ENCODE results near the gene NDC80. TPM values are rescaled to one million over a fixed set of nuclear protein-coding genes. Genes with fewer than 3 reads are reported as not detected.
"Not testable (repeated sequence)": the region's sequence is repeated elsewhere in the genome, so short reads cannot be mapped to it uniquely, and the experiment has no call there.

The NDC80 gene
- total RNA-seq, 2 donors from 2014 or later: 82.0 to 113 TPM

DNA sequence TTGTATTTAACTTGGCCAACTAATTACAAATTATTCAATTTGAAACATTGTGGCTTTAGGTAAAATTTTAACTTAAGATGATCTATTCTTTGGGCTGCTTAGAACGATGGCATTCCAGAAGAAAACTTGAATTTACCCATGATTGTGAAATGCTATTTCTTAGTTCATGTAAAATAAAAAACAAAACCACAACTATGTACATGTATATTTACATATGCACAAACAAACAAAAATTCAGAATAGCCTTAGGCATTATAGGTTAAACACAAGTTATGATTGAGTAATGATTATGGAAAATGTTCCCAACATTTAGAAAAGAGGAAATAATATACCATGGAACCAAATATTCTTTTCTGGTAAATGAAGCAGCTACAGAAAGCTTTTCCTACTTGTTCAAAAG lies 80.6 kb downstream of the NDC80 start:
- Mint-ChIP-seq H3K9me3 (no peaks in the 10 kb centered on the region), H3K4me1 (ENCODE audit: low read depth) (peaks cover 21% of the 10 kb centered on the region), H3K27ac (no peak overlapping the region), H3K27me3 (ENCODE audit: low read depth) (no peaks in the 10 kb centered on the region), H3K4me3 (no peak overlapping the region), H3K36me3 (ENCODE audit: insufficient read depth in 2 of 2) (peaks cover 2 to 3% of the 10 kb centered on the region in 2 donors)
- ATAC-seq (replicated peaks in 1 of 2) (no peak), DNase-seq (no peak)

DNA sequence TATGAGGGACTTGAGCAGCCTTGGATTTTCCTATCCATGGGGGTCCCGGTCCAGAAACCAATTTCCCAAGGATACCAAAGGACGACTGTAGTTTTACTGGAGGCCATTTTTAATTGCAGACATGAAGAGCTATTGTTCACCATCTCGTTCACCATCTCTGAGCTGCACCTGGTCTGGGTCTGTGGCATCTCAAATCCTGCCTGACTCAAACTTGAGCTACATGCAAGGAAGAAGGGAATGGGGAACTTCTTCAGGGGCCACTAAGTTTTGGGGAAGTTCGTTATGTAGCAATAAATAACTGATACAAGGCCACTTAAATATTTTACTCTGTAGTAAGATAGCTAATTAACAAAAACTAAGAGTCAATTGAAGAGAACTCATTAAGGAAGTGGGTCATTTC lies 82.1 kb downstream of the NDC80 start:
- Mint-ChIP-seq H3K4me1 (ENCODE audit: low read depth) (peaks cover 30% of the 10 kb centered on the region), H3K36me3 (ENCODE audit: insufficient read depth in 2 of 2) (peaks cover 8 to 12% of the 10 kb centered on the region in 2 donors), H3K27me3 (ENCODE audit: low read depth) (no peaks in the 10 kb centered on the region), H3K9me3 (no peaks in the 10 kb centered on the region), H3K4me3 (no peak overlapping the region), H3K27ac (no peak overlapping the region)
- ATAC-seq (replicated peaks in 1 of 2): no peak
- DNase-seq: no peak

DNA sequence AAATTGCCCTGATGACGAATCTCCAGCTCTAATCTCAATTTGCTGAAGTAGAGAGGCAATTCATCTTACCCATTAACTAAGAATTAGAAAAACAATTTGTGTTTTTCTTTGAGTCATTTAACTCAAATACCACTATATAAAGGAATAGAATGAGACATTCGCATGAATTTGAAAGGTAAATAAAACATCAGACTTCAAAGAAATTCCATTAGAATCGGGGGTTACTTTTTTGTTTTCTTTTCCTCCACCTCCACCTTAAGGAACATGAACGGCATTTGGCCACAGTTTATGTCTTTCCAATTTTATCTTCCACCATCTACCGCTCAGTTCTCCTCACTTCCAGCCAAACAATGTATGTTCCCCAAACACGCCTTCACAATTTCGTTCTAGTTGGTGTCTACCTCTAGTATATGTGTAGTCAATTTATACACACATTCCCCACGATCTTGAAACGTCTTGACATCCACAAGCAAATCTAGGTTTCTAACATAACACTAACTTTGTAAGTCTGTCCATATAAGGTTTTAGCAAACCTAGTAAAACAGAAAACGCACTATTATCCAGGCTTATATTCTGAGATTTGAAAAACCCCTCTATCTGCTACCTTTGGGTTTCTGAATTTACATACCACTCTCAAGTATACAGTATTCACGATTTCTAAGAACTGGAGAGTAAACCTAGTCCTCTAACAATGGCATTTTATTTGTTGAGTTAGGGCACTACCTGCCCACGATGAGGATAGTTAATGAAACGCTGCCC lies 83.0 kb downstream of the NDC80 start:
- peaks cover 36% of the 10 kb centered on the region for H3K4me1 Mint-ChIP-seq (ENCODE audit: low read depth)
- peak overlapping the region; percentile 8 for H3K27ac Mint-ChIP-seq
- H3K9me3 Mint-ChIP-seq: no peaks in the 10 kb centered on the region
- ATAC-seq (replicated peaks in 1 of 2) (no peak), DNase-seq (no peak)
- H3K4me3 Mint-ChIP-seq: peak overlapping the region; percentile 96 to 100
- H3K27me3 Mint-ChIP-seq (ENCODE audit: low read depth): no peaks in the 10 kb centered on the region
- H3K36me3 Mint-ChIP-seq (ENCODE audit: insufficient read depth in 2 of 2): peaks cover 8 to 13% of the 10 kb centered on the region in 2 donors

DNA sequence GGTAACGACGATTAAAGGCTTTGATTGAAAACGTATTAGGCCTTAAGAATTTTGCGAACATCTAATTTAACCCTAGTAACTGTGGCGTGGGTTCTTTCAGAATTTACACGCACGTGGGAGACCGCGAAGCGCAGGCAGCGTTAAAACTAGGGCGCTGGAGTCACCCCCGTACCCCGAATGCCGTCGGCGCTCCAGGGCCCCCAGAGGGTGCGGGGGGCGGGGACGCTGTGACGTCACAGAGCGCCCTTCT lies 83.5 kb downstream of the NDC80 start:
- Mint-ChIP-seq H3K4me1 (ENCODE audit: low read depth) (peaks cover 41% of the 10 kb centered on the region), H3K27me3 (ENCODE audit: low read depth) (no peaks in the 10 kb centered on the region), H3K4me3 (peak overlapping the region; percentile 96 to 100), H3K36me3 (ENCODE audit: insufficient read depth in 2 of 2) (peaks cover 8 to 16% of the 10 kb centered on the region in 2 donors), H3K27ac (peak overlapping the region; percentile 8), H3K9me3 (no peaks in the 10 kb centered on the region)
- ATAC-seq (replicated peaks in 1 of 2) (peak; percentile 29 to 32), DNase-seq (peak; percentile 68 to 71)

DNA sequence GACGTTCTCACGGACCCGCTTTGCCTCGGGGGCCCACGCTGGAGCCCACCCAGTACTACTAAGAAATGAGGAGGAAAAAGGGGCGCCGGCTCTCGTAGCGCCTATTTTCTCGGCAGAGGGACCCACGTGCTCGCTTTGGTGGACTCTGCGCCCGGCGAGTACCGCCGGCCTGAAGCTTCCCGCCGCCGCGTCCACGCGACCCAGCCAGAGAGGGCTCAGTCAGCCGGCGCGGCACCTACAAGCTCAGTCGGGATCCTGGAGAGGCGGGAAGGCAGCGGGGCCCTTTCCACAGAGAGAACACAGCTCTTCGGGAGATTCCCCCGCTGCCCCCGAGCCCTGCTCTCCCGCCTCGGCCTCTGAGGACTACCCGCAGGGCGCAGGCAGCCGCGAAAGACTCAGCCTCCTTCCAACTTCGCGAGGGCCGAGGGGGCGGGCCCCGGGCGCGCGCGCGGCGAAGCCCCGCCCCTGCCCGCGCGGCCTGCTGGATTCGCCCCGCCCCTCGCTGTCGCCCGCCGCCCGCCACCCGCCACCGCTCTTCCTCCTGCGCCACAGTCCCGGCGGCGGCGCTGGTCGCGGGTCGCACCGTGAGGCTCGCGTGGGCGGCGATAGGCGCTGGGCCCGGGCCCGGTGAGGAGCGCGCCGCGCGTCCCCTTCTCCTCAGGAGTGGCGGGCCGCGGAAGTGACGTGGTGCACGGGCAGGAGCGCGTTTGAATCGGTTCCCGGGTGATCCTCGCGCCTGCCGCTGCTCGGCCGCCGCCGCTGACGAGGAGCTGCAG lies 84.0 kb downstream of the NDC80 start, which contains the start of gene SMCHD1:
Gene SMCHD1, plus strand, starts transcription at position 549 of the 776 bp plus-strand sequence. CDS start 350 bp downstream, outside the sequence.
- peak; percentile 83 to 85 for ATAC-seq (replicated peaks in 1 of 2)
- DNase-seq: peak; percentile 95 to 96
- peak within 1 kb of the TSS; percentile 96 to 100 for H3K4me3 Mint-ChIP-seq
- no peaks in the 10 kb centered on the region for H3K27me3 Mint-ChIP-seq (ENCODE audit: low read depth)
- H3K9me3 Mint-ChIP-seq: no peaks in the 10 kb centered on the region
- peak within 1 kb of the TSS; percentile 97 for H3K27ac Mint-ChIP-seq
- H3K4me1 Mint-ChIP-seq (ENCODE audit: low read depth): peaks cover 43% of the 10 kb centered on the region
- peaks cover 8 to 16% of the 10 kb centered on the region in 2 donors for H3K36me3 Mint-ChIP-seq (ENCODE audit: insufficient read depth in 2 of 2)

DNA sequence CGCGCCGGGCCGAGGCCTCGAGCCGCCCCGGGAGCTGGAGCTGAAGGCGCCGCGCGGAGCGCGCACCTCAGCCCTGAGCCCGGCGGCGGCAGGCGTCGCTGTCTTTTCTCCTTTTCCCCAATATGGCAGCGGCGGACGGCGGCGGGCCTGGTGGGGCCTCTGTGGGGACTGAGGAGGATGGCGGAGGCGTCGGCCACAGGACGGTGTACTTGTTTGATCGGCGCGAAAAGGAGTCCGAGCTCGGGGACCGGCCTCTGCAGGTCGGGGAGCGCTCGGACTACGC lies 84.5 kb downstream of the NDC80 start:
- Mint-ChIP-seq H3K36me3 (ENCODE audit: insufficient read depth in 2 of 2) (peaks cover 10 to 19% of the 10 kb centered on the region in 2 donors), H3K4me1 (ENCODE audit: low read depth) (peaks cover 47% of the 10 kb centered on the region), H3K27ac (peak overlapping the region; percentile 88), H3K27me3 (ENCODE audit: low read depth) (no peaks in the 10 kb centered on the region), H3K9me3 (no peaks in the 10 kb centered on the region), H3K4me3 (peak overlapping the region; percentile 96 to 100)
- DNase-seq (no peak), ATAC-seq (replicated peaks in 1 of 2) (peak; percentile 40 to 51)

DNA sequence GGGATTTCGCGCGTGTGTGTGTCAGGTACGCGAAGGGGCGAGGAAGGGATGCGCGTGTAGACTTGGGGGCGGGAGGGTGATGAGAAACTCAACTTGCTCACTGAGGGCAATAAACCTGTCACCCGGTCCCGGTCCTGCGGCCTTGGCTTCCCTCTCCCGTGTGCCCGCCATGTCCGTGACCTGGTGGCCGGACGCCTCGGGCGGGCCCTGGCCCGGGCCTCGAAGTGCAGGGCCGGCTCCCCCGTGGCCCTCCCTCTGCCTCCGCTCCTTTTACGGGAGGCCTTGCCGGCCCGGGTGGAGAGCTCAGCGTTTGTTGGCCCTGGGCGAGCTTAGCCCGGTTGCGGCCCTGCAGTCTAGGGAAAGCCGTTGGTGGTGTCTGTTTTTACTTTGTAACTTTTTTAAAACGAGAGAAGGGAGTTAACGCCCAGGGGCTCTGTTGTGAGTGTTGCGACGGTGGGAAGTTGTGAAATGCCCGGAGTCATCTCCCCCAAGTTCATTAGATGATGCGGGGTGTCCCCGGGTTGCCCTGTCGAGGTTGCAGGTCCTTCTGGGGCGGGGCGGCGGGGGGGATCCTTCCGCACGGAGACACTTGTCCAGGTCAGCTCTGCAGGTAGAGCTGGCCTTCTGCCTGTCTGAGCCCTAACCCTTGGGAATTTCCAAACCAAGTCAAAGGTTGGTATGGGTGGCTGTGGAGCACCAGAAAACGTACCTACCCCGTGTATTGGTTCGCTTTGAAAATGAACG lies 85.1 kb downstream of the NDC80 start:
- Mint-ChIP-seq H3K36me3 (ENCODE audit: insufficient read depth in 2 of 2) (peaks cover 12 to 22% of the 10 kb centered on the region in 2 donors), H3K27ac (peak overlapping the region; percentile 97), H3K4me1 (ENCODE audit: low read depth) (peaks cover 50% of the 10 kb centered on the region), H3K9me3 (no peaks in the 10 kb centered on the region), H3K27me3 (ENCODE audit: low read depth) (no peaks in the 10 kb centered on the region), H3K4me3 (peak overlapping the region; percentile 96 to 100)
- DNase-seq (peak; percentile 51), ATAC-seq (replicated peaks in 1 of 2) (peak; percentile 14 to 25)

DNA sequence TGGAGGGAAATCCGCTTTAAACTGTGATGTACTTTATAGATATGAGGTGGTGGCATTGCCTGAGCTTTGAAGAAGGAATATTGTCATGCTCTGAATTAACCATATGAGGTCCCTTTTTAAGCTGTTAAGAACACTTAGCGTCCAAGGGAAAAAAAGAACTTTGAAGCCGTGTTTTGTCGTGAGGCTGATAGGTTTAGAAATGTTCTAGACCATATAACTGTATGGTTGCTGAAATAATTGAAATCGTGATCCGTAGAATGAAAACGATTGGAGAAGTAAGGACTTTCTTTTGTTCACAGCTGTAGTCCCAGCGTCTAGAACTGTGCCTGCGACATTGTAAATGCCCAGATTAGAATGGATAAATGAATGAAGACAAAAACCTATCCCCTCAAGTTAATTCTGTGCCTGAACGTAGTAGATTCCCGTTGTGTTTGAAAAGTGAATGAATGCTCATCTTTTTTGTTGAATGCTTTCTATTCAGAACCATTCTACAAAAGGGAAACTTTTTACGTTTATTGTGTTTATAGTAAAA lies 85.7 kb downstream of the NDC80 start:
- Mint-ChIP-seq H3K36me3 (ENCODE audit: insufficient read depth in 2 of 2) (peaks cover 14 to 25% of the 10 kb centered on the region in 2 donors), H3K4me1 (ENCODE audit: low read depth) (peaks cover 50% of the 10 kb centered on the region), H3K27me3 (ENCODE audit: low read depth) (no peaks in the 10 kb centered on the region), H3K9me3 (no peaks in the 10 kb centered on the region), H3K4me3 (peak overlapping the region; percentile 96 to 100), H3K27ac (peak overlapping the region; percentile 97)
- ATAC-seq (replicated peaks in 1 of 2): no peak
- no peak for DNase-seq

DNA sequence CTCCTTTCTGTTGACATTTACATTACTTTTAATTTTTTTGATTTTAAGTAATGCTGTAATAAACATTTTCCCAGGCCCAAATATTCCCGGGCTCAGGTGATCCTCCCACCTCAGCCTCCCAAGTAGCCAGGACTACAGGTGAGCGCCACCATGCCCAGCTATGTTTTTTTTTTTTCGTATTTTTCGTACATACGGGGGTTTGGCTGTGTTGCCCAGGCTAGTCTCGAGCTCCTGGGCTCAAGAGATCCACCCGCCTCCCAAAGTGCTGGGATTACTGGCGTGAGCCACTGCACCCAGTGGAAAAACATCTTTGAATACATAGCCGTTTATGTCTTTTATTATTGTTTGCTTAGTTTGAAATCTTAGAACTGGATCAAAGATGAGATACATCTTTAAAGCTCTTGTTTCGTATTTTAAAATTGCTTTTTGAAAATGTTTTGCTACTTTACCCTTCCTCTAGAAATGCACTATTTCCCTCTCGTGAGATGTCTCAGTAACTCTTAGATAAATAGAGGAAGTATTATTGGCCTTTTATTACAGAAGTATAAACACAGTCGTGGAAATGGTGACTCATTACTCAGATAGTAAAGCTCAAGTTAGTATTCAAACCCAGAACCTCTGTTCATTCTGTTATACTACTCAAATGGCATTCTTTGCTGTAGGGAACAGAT lies 86.6 kb downstream of the NDC80 start:
- DNase-seq: no peak
- Mint-ChIP-seq H3K4me3 (peak overlapping the region; percentile 96 to 100), H3K27me3 (ENCODE audit: low read depth) (no peaks in the 10 kb centered on the region), H3K27ac (peak overlapping the region; percentile 97), H3K36me3 (ENCODE audit: insufficient read depth in 2 of 2) (peaks cover 14 to 28% of the 10 kb centered on the region in 2 donors), H3K4me1 (ENCODE audit: low read depth) (peaks cover 56% of the 10 kb centered on the region), H3K9me3 (no peaks in the 10 kb centered on the region)
- ATAC-seq (replicated peaks in 1 of 2): no peak

DNA sequence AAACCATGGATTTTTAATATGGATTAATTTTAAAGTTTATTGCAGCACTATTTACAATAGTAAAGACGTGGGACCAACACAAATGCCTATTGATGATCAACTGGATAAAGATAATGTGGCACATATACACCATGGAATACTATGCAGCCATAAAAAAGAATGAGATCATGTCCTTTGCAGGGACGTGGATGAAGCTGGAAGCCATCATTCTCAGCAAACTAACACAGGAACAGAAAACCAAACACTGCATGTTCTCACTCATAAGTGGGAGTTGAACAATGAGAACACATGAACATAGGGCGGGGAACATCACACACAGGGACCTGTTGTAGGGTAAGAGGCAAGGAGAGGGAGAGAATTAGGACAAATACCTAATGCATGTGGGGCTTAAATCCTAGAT lies 89.5 kb downstream of the NDC80 start:
- H3K9me3 Mint-ChIP-seq; DNase-seq; H3K27me3 Mint-ChIP-seq (ENCODE audit: low read depth); ATAC-seq (replicated peaks in 1 of 2): not testable (repeated sequence)
- Mint-ChIP-seq H3K4me1 (ENCODE audit: low read depth) (peaks cover 64% of the 10 kb centered on the region), H3K36me3 (ENCODE audit: insufficient read depth in 2 of 2) (peaks cover 20 to 41% of the 10 kb centered on the region in 2 donors), H3K4me3 (peak overlapping the region in 1 of 2 donors; percentile 10), H3K27ac (peak overlapping the region; percentile 36)

DNA sequence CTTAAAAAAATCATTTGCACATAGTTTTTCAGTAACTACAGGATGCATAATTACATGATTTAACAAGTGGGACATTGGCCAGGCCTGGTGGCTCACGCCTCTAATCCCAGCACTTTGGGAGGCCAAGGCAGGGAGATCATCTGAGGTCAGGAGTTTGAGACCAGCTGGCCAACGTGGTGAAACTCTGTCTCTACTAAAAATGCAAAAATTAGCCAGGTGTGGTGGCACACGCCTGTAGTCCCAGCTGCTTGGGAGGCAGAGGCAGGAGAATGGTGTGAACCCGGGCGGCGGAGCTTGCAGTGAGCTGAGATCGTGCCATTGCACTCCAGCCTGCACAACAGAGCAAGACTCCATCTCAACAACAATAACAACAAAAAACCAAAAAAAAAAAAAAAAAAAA lies 90.9 kb downstream of the NDC80 start:
- DNase-seq; H3K27me3 Mint-ChIP-seq (ENCODE audit: low read depth); H3K27ac Mint-ChIP-seq; H3K9me3 Mint-ChIP-seq; ATAC-seq (replicated peaks in 1 of 2): not testable (repeated sequence)
- H3K36me3 Mint-ChIP-seq (ENCODE audit: insufficient read depth in 2 of 2): peaks cover 18 to 44% of the 10 kb centered on the region in 2 donors
- peaks cover 64% of the 10 kb centered on the region for H3K4me1 Mint-ChIP-seq (ENCODE audit: low read depth)
- peak overlapping the region in 1 of 2 donors; percentile 15 for H3K4me3 Mint-ChIP-seq

DNA sequence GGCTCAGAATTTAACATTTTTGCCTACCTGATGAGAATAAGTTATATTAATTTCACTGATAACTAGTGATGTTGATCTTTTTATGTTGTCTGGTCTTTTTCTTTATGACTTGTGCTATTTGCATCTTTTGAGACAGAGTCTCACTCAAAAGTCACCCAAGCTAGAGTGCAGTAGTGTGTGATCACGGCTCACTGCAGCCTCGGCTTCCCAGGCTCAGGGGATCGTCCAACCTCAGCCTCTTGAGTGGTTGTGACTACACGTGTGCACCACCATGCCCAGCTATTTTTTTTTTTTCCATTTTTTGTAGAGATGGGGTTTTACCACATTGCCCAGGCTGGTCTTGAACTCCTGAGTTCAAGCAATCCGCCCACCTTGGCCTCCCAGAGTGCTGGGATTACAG lies 91.6 kb downstream of the NDC80 start:
- peaks cover 18 to 42% of the 10 kb centered on the region in 2 donors for H3K36me3 Mint-ChIP-seq (ENCODE audit: insufficient read depth in 2 of 2)
- ATAC-seq (replicated peaks in 1 of 2) (peak in 1 of 2 donors; percentile 48), DNase-seq (no peak)
- peak overlapping the region; percentile 50 to 65 for H3K4me3 Mint-ChIP-seq
- no peaks in the 10 kb centered on the region for H3K9me3 Mint-ChIP-seq
- H3K27me3 Mint-ChIP-seq (ENCODE audit: low read depth): no peaks in the 10 kb centered on the region
- H3K27ac Mint-ChIP-seq: peak overlapping the region; percentile 76
- H3K4me1 Mint-ChIP-seq (ENCODE audit: low read depth): peaks cover 59% of the 10 kb centered on the region
